Heart left ventricle (tissue), 13 donors: ENCODE measurements around the gene TBCK.

Experiments
- CTCF ChIP-seq, 12 donors: fragments of 200-600 bp; sonication (generic) in 4 of 12; IDR thresholded peaks; one replicate each; pipeline versions ENCODE4 v1.5.0 to v1.8.0; 2018 to 2022; ENCODE audit warnings: antibody characterized with exemption in 12 of 12, mild to moderate bottlenecking in 5 of 12
- POLR2A ChIP-seq, 2 donors: fragments of 450-650 bp; IDR thresholded peaks; one replicate each; pipeline ENCODE4 v1.6.1; 2017; ENCODE audit warnings: antibody characterized with exemption in 2 of 2, mild to moderate bottlenecking in 2 of 2, moderate library complexity in 2 of 2
- donor health status: ischemic (EF 13 %, LVEDD 7.1; RV severe dilation, severe dysfunction).
- donor health status: DM: no; HTN: yes; CAD: no.
- donor health status: DM: no; HTN: no; CAD: no.
- donor health status: ischemic (EF 25% LVEDD 6.9; RV normal size, moderate dysfunction).
- donor health status: ischemic (EF 25% LVEDD 5.7; RV mildly dilated, moderate dysfunction).
- donor health status: ischemic (EF 35%, LVEDD 5.7; RV mildly dilated, moderate dysfunction).
- donor health status: nonischemic (EF 11% LVEDD 7.7; RV severe dilation, severe dysfunction).
- donor health status: DM: yes; HTN: yes; CAD: no.
- donor health status: PGD.
- donor health status: ischemic (EF 29% LVEDD 5.4; RV normal size, mild dysfunction).
- donor health status: nonischemic (EF 23%, LVEDD 6.1; RV moderate dilation, normal function).

- TF ChIP-seq CTCF (IDR thresholded peaks at IDR 0.05), result no peak
- TF ChIP-seq POLR2A (IDR thresholded peaks at IDR 0.05), result no peak
These were observed 38.8 kb downstream of the TBCK start for GRCh38 chr4:106277140-106277675.
